ENCODE measurements around the gene PCDH7.

The PCDH7 gene

GRCh38 chr4:30720021-30720660 lies at the start of gene PCDH7:
PCDH7 (plus strand) TSS chr4:30720369; CDS start chr4:30721423, 1,054 bp downstream.
- no peaks in the 10 kb centered on the region for H3K36me3 ChIP-seq (ENCODE audit: insufficient read depth, low read length)
- no peaks in the 10 kb centered on the region for H3K4me1 ChIP-seq (ENCODE audit: insufficient read depth, low read length)
- H3K4me3 ChIP-seq (ENCODE audit: low read depth in 1 of 2, low read length in 2 of 2), result peak within 1 kb of the TSS; percentile 73 to 83
- peak within 1 kb of the TSS; percentile 54 for H3K9ac ChIP-seq (ENCODE audit: low read length)
- H3K27ac ChIP-seq (ENCODE audit: low read depth, low read length), result peak within 1 kb of the TSS; percentile 83
- no peaks in the 10 kb centered on the region for H3K27me3 ChIP-seq (ENCODE audit: control insufficient read depth in 1 of 2, insufficient read depth in 2 of 2, low read length in 2 of 2)
- H3K9me3 ChIP-seq (ENCODE audit: low read length), result no peaks in the 10 kb centered on the region

- H3K9me3 ChIP-seq (ENCODE audit: low read length), result no peaks in the 10 kb centered on the region
- H3K4me1 ChIP-seq (ENCODE audit: insufficient read depth, low read length), result no peaks in the 10 kb centered on the region
- H3K27me3 ChIP-seq (ENCODE audit: control insufficient read depth in 1 of 2, insufficient read depth in 2 of 2, low read length in 2 of 2), result no peaks in the 10 kb centered on the region
- no peaks in the 10 kb centered on the region for H3K36me3 ChIP-seq (ENCODE audit: insufficient read depth, low read length)
- no peak overlapping the region for H3K4me3 ChIP-seq (ENCODE audit: low read depth in 1 of 2, low read length in 2 of 2)
- no peak overlapping the region for H3K27ac ChIP-seq (ENCODE audit: low read depth, low read length)
- no peak overlapping the region for H3K9ac ChIP-seq (ENCODE audit: low read length)
These were observed 48.2 kb upstream of the PCDH7 start for GRCh38 chr4:30671926-30672448.

- no peaks in the 10 kb centered on the region for H3K9me3 ChIP-seq (ENCODE audit: low read length)
- no peaks in the 10 kb centered on the region for H3K36me3 ChIP-seq (ENCODE audit: insufficient read depth, low read length)
- H3K9ac ChIP-seq (ENCODE audit: low read length), result no peak overlapping the region
- no peaks in the 10 kb centered on the region for H3K4me1 ChIP-seq (ENCODE audit: insufficient read depth, low read length)
- H3K27ac ChIP-seq (ENCODE audit: low read depth, low read length), result no peak overlapping the region
- no peak overlapping the region for H3K4me3 ChIP-seq (ENCODE audit: low read depth in 1 of 2, low read length in 2 of 2)
- no peaks in the 10 kb centered on the region for H3K27me3 ChIP-seq (ENCODE audit: control insufficient read depth in 1 of 2, insufficient read depth in 2 of 2, low read length in 2 of 2)
These were observed 24.0 kb upstream of the PCDH7 start for GRCh38 chr4:30696191-30696590.

GRCh38 chr4:30714408-30715031 lies 5.6 kb upstream of the PCDH7 start:
- Histone ChIP-seq H3K4me3 (ENCODE audit: low read depth in 1 of 2, low read length in 2 of 2) (no peak overlapping the region), H3K27ac (ENCODE audit: low read depth, low read length) (no peak overlapping the region), H3K27me3 (ENCODE audit: control insufficient read depth in 1 of 2, insufficient read depth in 2 of 2, low read length in 2 of 2) (no peaks in the 10 kb centered on the region), H3K9me3 (ENCODE audit: low read length) (peaks cover 3% of the 10 kb centered on the region), H3K9ac (ENCODE audit: low read length) (no peak overlapping the region), H3K4me1 (ENCODE audit: insufficient read depth, low read length) (no peaks in the 10 kb centered on the region), H3K36me3 (ENCODE audit: insufficient read depth, low read length) (no peaks in the 10 kb centered on the region)

GRCh38 chr4:30716158-30716557 lies 4.0 kb upstream of the PCDH7 start:
- H3K36me3 ChIP-seq (ENCODE audit: insufficient read depth, low read length), result no peaks in the 10 kb centered on the region
- no peaks in the 10 kb centered on the region for H3K9me3 ChIP-seq (ENCODE audit: low read length)
- H3K4me3 ChIP-seq (ENCODE audit: low read depth in 1 of 2, low read length in 2 of 2), result peak overlapping the region in 1 of 2 donors; percentile 42
- H3K4me1 ChIP-seq (ENCODE audit: insufficient read depth, low read length), result no peaks in the 10 kb centered on the region
- no peak overlapping the region for H3K9ac ChIP-seq (ENCODE audit: low read length)
- no peak overlapping the region for H3K27ac ChIP-seq (ENCODE audit: low read depth, low read length)
- no peaks in the 10 kb centered on the region for H3K27me3 ChIP-seq (ENCODE audit: control insufficient read depth in 1 of 2, insufficient read depth in 2 of 2, low read length in 2 of 2)

- Histone ChIP-seq H3K9ac (ENCODE audit: low read length) (no peak overlapping the region), H3K4me3 (ENCODE audit: low read depth in 1 of 2, low read length in 2 of 2) (peak overlapping the region; percentile 35 to 83), H3K36me3 (ENCODE audit: insufficient read depth, low read length) (no peaks in the 10 kb centered on the region), H3K9me3 (ENCODE audit: low read length) (no peaks in the 10 kb centered on the region), H3K27ac (ENCODE audit: low read depth, low read length) (peak overlapping the region; percentile 83), H3K4me1 (ENCODE audit: insufficient read depth, low read length) (no peaks in the 10 kb centered on the region), H3K27me3 (ENCODE audit: control insufficient read depth in 1 of 2, insufficient read depth in 2 of 2, low read length in 2 of 2) (no peaks in the 10 kb centered on the region)
These were observed 3.4 kb upstream of the PCDH7 start for GRCh38 chr4:30716681-30717207.

- H3K4me3 ChIP-seq (ENCODE audit: low read depth in 1 of 2, low read length in 2 of 2), result peak overlapping the region; percentile 37 to 83
- no peaks in the 10 kb centered on the region for H3K9me3 ChIP-seq (ENCODE audit: low read length)
- H3K27me3 ChIP-seq (ENCODE audit: control insufficient read depth in 1 of 2, insufficient read depth in 2 of 2, low read length in 2 of 2), result no peaks in the 10 kb centered on the region
- H3K36me3 ChIP-seq (ENCODE audit: insufficient read depth, low read length), result no peaks in the 10 kb centered on the region
- H3K4me1 ChIP-seq (ENCODE audit: insufficient read depth, low read length), result no peaks in the 10 kb centered on the region
- H3K9ac ChIP-seq (ENCODE audit: low read length), result no peak overlapping the region
- H3K27ac ChIP-seq (ENCODE audit: low read depth, low read length), result peak overlapping the region; percentile 83
These were observed 2.8 kb upstream of the PCDH7 start for GRCh38 chr4:30717208-30718020.

- H3K4me1 ChIP-seq (ENCODE audit: insufficient read depth, low read length), result no peaks in the 10 kb centered on the region
- peak overlapping the region; percentile 54 for H3K9ac ChIP-seq (ENCODE audit: low read length)
- H3K27ac ChIP-seq (ENCODE audit: low read depth, low read length), result peak overlapping the region; percentile 83
- no peaks in the 10 kb centered on the region for H3K27me3 ChIP-seq (ENCODE audit: control insufficient read depth in 1 of 2, insufficient read depth in 2 of 2, low read length in 2 of 2)
- H3K4me3 ChIP-seq (ENCODE audit: low read depth in 1 of 2, low read length in 2 of 2), result peak overlapping the region; percentile 73 to 83
- H3K36me3 ChIP-seq (ENCODE audit: insufficient read depth, low read length), result no peaks in the 10 kb centered on the region
- no peaks in the 10 kb centered on the region for H3K9me3 ChIP-seq (ENCODE audit: low read length)
These were observed 2.1 kb upstream of the PCDH7 start for GRCh38 chr4:30718021-30718542.

- Histone ChIP-seq H3K9me3 (ENCODE audit: low read length) (no peaks in the 10 kb centered on the region), H3K4me3 (ENCODE audit: low read depth in 1 of 2, low read length in 2 of 2) (peak overlapping the region; percentile 73 to 83), H3K27ac (ENCODE audit: low read depth, low read length) (peak overlapping the region; percentile 83), H3K36me3 (ENCODE audit: insufficient read depth, low read length) (no peaks in the 10 kb centered on the region), H3K27me3 (ENCODE audit: control insufficient read depth in 1 of 2, insufficient read depth in 2 of 2, low read length in 2 of 2) (no peaks in the 10 kb centered on the region), H3K9ac (ENCODE audit: low read length) (peak overlapping the region; percentile 54), H3K4me1 (ENCODE audit: insufficient read depth, low read length) (no peaks in the 10 kb centered on the region)
These were observed 1.3 kb upstream of the PCDH7 start for GRCh38 chr4:30718641-30719453.

- no peaks in the 10 kb centered on the region for H3K4me1 ChIP-seq (ENCODE audit: insufficient read depth, low read length)
- H3K9me3 ChIP-seq (ENCODE audit: low read length), result no peaks in the 10 kb centered on the region
- no peaks in the 10 kb centered on the region for H3K36me3 ChIP-seq (ENCODE audit: insufficient read depth, low read length)
- H3K4me3 ChIP-seq (ENCODE audit: low read depth in 1 of 2, low read length in 2 of 2), result peak overlapping the region; percentile 73 to 83
- no peaks in the 10 kb centered on the region for H3K27me3 ChIP-seq (ENCODE audit: control insufficient read depth in 1 of 2, insufficient read depth in 2 of 2, low read length in 2 of 2)
- H3K9ac ChIP-seq (ENCODE audit: low read length), result peak overlapping the region; percentile 54
- peak overlapping the region; percentile 83 for H3K27ac ChIP-seq (ENCODE audit: low read depth, low read length)
These were observed 632 bp upstream of the PCDH7 start for GRCh38 chr4:30719454-30720020.
